NCI-H2029 treated with DMSO at 0.1 percent for 48 hours (cell line): ENCODE measurements around the gene ZNF383.
A peak's percentile ranks its signal among the peaks of the same experiment; 100 is the strongest.
"Not testable (repeated sequence)": the region's sequence is repeated elsewhere in the genome, so short reads cannot be mapped to it uniquely, and the experiment has no call there.

Experiments used
- DNase-seq: peaks from one replicate; lab custom pipeline; 2025; lab: John Stamatoyannopoulos, UW

Gene ZNF383

DNA sequence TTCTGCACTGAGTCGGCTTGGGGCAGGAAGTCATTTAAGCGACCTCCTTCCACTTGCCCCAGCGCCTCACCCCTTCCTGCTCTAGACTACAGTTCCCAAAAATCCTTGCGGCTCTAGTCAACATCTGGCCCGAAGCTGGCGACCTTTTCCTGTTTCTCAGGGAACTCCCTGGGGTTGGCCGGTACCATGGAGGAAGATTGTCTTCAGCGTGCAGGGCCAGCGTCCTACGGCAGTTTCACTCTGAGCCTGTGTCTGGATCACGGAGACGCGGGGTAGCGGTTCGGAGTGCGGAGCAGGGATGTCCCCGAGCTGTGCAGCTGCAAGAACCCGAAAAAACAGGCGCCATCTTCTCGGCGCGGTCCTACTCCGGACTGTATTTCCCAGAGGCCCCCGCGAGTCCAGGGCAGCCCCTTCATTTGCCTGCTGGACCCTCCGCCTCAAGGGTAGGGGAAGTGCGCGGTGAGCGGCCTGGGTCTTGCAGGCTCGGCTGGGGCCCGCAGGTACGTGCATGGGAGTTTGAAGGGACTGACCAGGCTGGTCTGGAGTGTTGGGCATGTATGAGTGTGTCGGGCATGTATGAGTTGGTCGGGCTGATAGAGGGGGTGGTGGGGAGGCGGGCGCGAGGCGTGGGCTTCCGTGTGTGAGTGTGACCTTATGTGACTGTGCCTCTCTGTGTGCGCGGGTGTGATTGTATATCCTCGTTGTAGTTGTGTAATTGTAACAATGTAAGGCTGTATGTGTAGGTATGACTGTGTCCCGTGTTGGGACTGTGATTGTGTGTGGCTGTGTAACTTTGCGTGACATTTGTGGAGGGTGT is at the start of gene ZNF383:
TSS of gene ZNF383 (plus strand) at position 440 of the 817 bp plus-strand sequence. CDS start 12,240 bp downstream, outside the sequence.
- DNase-seq: peak; percentile 83

DNA sequence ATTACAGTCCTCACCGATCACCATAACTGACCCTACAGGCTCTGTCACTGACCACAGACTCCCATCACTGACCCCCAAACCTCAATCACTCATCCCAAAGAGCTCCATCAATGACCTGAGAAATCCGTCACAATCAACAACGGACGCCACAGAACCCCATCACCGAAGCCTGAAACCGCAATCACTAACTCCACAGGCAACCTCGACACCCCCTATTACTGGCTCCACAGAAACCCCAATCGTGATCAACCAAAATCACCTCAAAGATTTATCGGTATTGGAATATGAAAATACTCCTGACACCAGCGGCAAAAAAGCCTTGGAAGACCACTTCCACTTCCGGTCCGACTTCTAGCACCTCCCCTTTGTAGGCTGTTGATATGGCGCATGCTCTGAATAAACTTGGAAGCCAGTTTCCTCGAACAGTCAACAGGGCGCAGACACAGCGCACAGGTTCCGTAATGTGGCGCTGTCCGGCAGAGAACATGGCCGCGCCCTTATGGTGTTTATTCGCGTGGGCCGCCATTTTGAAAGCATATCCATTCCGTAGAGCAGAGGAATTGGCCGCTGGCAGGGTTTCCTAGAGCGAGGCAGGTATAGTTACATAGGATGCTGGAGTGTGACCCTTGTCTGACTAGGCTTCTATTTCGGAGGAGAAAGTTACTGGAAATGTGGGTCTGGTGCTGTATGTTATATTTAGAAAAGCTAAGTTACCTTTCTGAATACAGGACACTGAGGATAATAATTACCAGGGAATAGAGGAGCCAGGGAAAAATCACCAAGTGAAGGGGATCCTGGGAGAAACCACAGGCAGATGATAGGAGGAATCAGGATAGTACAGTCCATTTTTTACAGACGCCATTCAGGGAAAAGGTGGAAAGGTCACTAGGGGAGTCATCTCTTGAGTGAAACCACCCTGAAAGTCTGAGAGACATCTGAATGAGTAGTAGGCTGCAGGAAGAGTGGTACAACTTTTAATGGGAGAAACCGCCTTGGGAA is 45.3 kb upstream of the ZNF383 start, which contains the start of gene ZNF585A:
TSS of gene ZNF585A (minus strand) at position 328 of the 999 bp plus-strand sequence. CDS start 2,785 bp downstream, outside the sequence.
- DNase-seq: peak; percentile 94

DNA sequence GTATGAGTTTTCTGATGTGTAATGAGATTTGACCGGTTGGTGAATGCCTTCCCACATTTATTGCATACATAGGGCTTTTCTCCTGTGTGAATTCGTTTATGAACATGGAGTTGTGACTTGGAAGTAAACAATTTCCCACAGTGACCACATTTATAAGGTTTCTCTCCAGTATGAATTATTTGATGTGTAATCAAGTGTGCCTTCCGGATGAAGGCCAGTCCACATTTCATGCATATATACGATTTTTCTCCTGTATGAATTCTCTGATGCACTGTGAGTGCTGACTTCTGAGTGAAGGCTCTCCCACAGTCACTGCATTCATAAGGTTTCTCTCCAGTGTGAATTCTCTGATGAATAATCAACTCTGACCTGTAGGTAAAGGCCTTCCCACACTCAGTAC is 31.9 kb upstream of the ZNF383 start:
- not testable (repeated sequence) for DNase-seq

DNA sequence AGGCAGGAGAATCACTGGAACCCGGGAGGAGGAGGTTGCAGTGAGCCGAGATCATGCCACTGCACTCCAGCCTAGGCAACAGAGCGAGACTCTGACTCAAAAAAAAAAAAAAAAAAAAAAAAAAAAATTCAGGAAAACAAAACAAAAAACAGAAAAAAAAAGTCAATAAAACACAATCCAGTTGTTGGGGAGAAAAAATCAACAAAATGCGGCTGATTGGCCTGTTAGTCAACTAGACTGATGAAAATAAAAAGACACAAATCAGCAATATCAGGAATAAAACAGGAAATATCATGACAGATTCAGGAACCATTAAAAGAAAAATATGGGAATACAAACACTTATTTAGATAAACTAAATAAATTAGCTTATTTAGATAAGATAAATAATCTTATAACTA is 22.8 kb upstream of the ZNF383 start:
- DNase-seq: not testable (repeated sequence)

DNA sequence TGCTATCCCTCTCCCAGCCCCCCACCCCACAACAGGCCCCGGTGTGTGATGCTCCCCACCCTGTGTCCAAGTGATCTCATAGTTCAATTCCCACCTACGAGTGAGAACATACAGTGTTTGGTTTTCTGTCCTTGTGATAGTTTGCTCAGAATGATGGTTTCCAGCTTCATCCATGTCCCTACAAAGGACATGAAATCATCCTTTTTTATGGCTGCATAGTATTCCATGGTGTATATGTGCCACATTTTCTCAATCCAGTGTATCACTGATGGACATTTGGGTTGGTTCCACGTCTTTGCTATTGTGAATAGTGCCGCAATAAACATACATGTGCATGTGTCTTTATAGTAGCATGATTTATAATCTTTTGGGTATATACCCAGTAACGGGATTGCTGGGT is 20.9 kb upstream of the ZNF383 start:
- DNase-seq: not testable (repeated sequence)

DNA sequence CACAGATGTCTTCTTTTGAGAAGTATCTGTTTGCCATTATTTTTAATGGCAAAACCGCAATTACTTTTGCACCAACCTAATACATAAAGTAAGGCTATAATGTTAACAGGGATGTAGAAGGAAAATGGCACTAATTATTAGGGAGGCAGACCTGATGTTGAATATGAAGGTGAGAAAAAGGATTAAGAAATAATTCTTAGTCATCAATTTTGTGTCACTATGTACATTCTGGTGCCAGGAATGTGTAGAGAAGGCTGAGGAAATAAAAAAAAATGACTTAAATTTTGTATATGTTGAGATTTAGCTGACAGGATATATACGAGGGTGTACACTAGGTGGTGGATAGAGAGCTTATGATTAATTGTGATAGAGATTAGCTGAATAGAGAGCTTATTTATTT is 20.2 kb upstream of the ZNF383 start:
- no peak for DNase-seq

DNA sequence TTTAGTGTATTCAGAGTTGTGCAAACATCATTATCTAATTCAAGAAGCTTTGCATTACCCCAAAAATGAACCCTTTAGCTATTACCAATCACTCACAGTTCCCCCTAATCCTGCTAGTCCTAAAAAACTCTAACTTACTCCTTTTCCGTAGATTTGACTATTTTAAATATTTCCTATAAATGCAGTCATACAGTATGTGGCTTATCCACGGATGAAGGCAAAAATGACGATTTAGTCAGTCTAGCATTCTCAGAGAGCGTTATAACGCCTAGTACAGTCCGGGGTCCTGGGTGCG is 587 bp upstream of the ZNF383 start:
- DNase-seq: no peak

DNA sequence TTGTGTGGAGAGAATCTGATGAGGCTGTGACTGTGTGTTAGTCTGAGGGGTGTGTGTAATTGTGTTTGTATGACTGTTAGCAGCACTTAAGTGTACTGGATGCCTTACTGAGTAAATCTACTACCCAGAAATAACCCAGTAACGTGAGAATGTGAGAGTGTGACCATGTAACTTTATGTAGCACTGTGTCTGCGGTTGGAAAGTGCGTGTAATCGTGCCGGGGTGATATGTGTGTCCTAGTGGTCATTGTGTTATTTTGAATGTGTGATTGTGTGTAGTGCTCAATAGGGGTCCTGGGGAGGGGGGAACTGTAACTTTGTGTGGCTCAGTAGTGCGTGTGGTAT is 550 bp downstream of the ZNF383 start:
- no peak for DNase-seq

DNA sequence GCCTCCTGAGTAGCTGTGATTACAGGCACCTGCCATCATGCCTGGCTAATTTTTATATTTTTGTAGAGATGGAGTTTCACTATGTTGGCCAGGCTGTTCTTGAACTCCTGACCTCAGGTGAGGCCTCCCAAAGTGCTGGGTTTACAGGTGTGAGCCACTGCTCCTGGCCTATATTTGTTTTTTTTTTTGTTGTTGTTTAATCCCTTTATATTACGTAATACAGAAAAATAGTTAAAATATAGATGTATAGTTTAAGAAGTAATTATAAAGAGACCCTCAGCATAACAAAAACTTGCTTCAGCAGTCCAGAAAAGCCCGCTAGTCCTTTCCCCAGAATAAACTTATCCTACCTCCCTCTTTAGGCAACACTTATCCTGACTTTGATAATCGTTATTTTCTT is 2.4 kb downstream of the ZNF383 start:
- DNase-seq: no peak

DNA sequence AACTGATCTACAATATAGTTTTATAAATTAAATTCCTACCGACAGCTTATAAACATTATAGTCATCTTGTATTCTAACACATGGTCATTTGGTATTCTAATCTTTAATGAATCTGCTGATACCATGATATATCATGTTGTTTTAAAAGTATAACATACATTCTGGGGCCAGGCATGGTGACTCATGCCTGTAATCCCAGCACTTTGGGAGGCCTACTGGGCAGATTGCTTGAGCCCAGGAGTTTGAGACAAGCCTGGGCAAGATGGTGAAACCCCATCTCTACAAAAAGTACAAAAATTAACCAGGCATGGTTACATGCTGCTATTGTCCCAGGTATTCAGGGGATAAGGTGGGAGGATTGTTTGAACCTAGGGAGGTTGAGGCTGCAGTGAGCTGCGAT is 3.1 kb downstream of the ZNF383 start:
- no peak for DNase-seq

DNA sequence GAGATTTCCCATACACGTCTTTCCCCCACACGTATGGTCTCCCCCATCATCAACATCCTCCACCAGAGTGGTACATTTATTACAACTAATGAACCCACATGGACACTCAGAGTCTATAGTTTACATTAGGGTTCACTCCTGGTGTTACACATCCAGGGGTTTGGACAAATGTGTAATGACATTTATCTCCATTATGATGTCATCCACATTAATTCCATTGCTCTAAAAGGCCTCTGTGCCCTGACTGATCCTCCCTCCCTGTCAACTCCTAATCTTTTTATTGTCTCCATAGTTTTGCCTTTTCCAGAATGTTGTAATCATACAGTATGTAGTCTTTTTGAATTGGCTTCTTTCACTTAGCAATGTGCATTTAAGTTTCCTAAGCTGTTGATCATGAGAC is 8.2 kb downstream of the ZNF383 start:
- no peak for DNase-seq

DNA sequence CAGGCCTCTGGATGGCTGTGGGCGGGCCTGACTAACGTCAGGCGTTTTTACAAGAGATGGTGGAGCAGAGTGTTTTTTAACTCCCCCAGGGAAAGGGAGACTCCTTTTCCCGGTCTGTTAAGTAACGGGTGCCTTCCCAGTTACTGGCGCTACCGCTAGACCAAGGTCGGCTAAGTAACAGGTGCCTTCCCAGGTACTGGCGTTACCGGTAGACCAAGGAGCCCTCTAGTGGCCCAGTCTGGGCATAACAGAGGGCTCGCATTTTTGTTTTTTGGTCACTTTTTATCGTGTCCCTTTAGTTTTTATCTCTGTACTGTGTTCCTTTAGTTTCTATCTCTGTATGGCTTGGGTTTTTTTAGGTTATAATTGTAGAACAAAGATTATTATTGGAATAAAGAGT is 10.0 kb downstream of the ZNF383 start:
- no peak for DNase-seq

DNA sequence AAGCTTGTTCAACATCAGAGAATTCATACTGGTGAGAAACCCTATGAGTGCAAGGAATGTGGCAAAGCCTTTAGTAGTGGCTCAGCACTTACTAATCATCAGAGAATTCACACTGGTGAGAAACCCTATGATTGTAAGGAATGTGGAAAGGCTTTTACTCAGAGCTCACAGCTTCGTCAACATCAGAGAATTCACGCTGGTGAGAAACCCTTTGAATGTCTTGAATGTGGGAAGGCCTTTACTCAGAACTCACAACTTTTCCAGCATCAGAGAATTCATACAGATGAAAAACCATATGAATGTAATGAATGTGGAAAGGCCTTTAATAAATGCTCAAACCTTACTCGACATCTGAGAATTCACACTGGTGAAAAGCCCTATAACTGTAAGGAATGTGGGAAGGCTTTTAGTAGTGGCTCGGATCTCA is 25.2 kb downstream of the ZNF383 start:
- DNase-seq: no peak

DNA sequence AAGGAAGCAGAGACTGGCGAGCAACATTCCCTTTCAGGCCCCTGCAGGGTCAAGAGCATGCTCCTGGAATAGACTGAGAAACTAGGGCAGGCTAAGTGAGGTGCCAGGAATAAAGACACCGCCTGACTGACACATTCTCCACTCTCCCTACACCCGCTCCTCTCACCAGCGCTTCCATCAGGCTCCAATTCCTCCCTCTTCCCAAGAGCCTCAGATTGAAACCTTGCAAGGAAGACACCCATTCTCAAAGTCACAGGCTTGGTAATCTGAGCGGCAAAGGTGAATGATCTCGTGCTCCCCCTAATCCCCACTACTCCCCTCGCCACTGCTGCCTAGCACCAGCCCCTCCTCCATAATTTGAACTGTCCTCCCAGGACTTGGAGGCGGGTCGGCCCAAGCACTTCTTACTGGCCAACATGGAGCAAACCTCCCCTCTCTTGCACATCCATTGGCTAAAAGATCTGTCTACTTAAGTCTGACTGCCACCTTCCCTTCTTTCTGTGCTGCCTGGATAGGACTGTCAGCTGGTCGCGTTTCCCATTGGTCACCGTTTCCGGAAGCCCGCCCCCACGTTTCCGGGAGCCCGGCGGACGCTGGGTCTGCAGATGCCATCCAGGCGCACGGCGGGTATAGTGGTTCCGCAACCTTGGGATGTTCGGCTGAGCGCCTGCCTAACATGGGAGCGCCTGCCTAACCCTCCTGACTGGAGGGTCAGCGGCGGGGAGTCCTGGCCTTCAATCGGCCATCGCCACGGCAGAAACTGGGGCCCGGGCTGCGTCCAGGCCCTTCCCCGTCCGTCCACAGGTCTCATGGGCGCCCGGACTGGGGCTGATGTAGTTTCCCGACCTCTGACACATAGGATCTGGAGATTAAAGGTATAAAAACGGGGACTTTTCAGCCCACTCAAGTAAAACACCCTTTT is 33.6 kb downstream of the ZNF383 start:
- peak; percentile 87 for DNase-seq

DNA sequence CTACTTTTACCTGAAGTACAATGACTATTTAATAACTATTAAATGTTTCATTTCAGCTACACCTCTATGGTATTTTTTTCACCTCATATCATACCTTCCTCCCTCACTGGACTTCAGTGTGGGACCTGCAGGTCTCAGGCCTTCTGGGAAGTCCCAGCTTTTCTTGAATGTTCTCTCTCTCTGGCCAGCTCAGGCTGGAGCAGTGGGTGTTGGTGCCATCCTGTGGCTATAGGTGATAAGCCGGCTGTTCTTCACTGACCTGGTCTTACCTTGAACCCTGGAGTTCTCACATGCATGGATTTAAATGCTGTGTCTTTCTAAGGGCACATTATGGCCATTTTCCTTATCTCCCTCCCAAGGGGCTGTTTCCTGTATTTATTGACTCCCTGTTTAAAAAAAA is 45.0 kb downstream of the ZNF383 start:
- not testable (repeated sequence) for DNase-seq

DNA sequence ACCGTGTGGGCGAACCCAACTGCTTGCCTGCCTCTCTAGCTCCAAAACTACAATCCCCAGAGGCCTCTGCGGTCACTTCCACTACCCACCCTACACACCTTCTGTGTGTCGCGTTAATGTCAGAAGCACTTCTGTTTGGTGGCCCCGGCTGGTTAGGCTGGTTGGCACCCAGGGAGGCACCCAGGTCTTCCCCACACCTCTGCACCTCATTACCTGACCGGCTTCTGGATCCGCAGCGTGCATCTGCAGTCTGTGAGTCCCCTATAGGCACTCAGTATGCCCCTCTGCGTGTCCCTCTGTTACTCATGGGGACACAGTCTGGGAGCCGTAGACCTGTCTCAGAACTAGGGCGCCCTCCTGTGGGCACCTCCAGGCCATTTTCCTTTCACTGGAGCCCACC is 49.0 kb downstream of the ZNF383 start:
- DNase-seq: not testable (repeated sequence)

DNA sequence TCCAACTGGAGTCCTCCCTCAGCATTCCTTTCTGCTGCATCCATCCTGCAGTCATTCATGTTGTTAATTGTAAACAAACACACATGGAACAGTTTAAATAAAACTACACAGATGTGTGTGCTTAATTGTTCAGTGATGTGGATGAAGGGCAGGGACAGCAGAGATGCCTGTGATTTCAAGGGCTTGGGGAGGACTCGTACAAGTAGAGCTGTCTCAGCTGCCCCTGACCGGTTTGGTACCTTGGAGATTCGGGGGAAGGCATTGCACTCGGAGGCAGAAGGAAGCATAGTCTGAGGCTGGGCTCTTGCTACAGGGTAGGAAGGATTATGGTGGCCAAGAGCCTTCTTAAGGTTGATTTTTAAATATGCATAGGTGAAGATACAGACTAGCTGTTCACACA is 49.7 kb downstream of the ZNF383 start:
- DNase-seq: not testable (repeated sequence)

DNA sequence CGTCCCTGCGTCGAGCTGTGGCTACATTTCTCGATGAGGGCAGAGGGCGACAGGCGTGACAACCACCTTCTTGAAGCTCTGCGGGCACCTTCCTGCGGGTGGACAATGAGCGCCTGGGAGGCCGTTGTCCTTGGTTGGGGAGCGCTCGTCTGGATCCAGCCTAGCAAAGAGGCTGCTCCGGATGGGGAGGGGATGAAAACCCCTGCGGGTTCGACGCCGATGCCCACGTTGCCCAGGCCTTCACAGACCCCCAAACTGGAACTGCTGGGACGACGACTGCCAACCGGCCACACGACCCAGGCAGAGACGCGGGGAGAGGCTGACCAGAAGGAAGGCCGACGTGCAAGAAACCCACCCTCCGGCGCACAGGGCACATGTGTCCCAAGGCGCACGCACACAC is 62.6 kb downstream of the ZNF383 start:
- not testable (repeated sequence) for DNase-seq

DNA sequence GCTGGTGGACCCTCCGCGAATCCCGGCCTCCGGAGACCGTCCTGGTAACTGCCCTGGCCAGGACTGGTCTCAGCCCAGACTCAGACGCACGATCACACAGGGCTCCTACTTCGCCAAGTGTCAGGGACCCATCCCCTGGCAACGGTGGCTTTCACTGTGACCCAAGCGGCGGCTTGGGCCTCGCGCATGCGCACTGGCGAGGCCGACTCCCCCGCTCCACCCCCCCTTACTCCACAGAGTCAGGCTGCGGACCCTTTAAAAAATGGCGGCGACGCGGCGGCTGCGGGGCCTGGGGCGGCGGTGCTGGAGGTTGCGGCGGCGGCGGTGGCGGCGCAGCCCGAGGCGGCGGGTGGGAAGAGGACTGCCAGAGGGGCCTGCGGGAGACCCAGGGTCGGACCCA is 66.0 kb downstream of the ZNF383 start:
- DNase-seq: not testable (repeated sequence)

DNA sequence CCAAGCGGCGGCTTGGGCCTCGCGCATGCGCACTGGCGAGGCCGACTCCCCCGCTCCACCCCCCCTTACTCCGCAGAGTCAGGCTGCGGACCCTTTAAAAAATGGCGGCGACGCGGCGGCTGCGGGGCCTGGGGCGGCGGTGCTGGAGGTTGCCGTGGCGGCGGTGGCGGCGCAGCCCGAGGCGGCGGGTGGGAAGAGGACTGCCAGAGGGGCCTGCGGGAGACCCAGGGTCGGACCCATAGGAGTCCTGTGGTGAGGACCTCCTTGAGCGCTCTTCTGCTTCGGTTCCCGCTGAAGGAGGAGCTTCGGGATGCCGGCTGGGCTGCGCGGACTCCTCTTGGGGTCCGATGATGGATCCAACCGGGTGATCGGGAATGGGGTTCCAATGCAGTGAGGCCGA is 71.2 kb downstream of the ZNF383 start:
- DNase-seq: not testable (repeated sequence)

DNA sequence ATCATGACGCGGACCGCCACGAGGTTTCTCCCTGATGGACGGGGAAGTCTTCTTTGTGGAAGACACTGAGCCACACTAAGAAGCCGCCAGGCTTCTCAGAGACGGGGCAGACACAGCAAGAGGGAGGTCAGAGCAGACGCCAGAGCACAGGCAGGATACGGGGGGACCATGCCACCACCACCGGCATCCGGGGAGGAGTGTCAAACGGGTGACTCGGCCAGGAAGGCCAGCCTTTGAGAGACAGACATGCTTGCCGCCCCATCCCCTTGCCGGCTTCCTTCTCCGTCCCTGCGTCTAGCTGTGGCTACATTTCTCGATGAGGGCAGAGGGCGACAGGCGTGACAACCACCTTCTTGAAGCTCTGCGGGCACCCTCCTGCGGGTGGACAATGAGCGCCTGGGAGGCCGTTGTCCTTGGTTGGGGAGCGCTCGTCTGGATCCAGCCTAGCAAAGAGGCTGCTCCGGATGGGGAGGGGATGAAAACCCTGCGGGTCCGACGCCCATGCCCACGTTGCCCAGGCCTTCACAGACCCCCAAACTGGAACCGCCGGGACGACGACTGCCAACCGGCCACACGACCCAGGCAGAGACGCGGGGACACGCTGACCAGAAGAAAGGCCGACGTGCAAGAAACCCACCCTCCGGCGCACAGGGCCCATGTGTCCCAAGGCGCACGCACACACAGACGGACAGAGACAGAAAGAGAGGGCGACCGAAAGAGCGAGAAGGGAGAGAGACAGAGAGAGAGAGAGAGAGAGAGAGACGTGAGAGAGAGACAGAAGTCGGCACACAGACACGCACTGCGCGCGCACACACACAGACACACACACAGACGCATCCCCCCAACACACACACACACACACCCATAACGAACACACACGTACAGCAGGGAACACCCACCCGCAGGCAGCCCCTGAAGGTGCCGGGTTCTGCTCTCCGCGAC is 75.3 kb downstream of the ZNF383 start:
- not testable (repeated sequence) for DNase-seq
